SK-MEL-5 (cell line): ENCODE data around the gene RABL3. TPM values are rescaled to one million over a fixed set of nuclear protein-coding genes. Genes with fewer than 3 reads are reported as not detected.
"Not testable (repeated sequence)": the region's sequence is repeated elsewhere in the genome, so short reads cannot be mapped to it uniquely, and the experiment has no call there.

Experiments
- DNase-seq: peaks from one replicate; pipeline ENCODE4 v3.0.0-alpha.2; 2016; ENCODE audit warnings: low read depth, low spot score
- in situ Hi-C: cut with HindIII; loops from 2 replicates; pipeline ENCODE4 v1.10.0; 2016; ENCODE audit warnings: low sequenced_read_pairs, high pct_unique_total_duplicates, low pct_unique_long_range_greater_than_20kb
- total RNA-seq: library from RNA; depleted of rRNA; stranded (reverse); fragments of >200 nt; shearing (Covaris generic); gene quantifications from 2 replicates; pipeline ENCODE4 v1.2.3, GENCODE V29; 2014

The RABL3 gene
- total RNA-seq, 1 experiment from 2014 or later: 8.6 TPM

DNA sequence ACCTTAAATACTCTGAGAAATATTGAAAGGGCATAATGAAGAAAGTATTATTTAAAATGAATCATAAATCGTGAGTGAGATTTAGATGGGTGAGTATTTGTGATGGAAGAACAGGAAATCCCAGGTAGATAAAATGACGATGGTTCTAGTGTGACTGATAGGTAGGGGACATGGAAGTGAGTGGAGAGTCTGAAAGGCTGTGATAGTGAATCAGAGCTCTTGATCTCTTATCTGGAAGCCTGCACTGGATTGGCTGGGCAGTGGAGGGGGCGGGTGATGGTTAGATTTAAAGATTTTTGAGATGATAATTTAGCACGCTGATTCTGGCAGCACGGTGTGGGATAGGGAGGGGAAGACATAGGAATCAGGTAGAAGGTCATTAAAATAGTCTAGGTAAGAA is 80.4 kb downstream of the RABL3 start:
- in situ Hi-C loops: no loop called here
- no peak for DNase-seq

DNA sequence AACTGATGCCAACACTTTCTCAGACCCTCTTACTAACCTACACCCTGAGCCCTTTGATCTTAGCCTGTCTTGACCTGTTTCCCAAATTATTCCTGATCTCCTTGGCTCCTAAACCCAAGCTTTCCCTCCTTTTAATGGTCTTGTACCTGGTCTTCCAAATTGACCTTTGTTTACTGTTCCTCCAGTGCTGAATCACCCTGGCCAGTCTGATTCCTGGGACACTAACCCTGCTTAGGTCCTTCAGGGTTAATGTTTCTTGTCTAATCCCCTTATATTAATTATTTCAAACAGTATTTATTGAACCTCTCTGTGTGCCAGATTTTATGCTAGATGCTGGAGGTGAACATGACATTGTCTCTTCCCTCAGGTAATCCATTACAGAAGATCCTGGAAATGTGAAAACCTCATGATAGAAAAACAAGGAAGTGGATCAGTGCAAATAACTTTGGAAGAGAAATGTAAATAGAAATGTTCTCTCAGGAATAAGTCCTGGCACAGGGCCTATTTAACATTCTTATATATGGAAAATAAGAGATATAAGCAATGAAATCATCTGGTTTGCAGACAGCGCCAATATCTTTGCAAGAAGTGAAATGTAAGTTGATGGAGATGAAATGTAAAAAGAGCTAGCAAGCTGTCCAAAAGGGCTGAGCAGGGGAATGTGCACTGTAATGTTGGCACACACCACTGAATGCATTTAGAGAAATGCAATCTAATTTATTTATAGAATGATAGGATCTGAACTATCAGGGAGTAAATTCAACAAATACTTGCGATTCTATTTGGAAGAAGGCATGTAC is 81.0 kb downstream of the RABL3 start:
- DNase-seq: no peak
- in situ Hi-C loops: no loop called here

DNA sequence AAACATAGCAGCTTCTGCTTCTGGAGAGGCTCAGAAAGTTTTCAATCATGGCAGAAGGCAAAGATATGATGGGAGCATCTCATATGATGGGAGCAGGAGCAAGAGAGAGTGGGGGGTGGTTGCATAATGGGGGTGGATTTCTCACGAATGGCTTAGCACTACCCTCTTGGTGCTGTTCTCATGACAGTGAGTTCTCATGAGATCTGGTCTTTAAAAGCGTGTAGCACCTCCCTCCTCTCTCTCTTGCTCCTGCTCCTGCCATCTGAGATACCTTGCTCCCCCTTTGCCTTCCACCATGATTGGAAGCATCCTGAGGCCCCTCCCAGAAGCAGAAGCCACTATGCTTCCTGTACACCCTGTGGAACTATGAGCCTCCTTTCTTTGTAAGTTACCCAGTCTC is 82.5 kb downstream of the RABL3 start:
- no peak for DNase-seq
- in situ Hi-C loops: no loop called here

DNA sequence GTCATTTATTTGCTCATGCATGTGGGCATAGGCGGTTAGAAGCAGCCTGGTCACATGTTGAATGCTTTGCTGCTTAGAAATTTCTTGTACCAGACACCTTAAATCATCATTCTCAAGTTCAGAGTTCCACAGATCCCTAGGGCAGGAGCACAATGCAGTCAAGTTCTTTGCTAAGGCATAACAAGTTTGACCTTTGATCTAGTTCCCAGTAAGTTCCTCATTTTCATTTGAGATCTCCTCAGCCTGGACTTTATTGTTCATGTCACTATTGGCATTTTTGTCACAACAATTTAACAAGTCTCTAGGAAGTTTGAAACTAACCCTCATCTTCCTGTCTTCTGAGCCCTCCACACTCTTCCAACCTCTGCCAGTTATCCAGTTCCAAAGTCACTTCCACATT is 83.0 kb downstream of the RABL3 start:
- in situ Hi-C loops: no loop called here
- DNase-seq: no peak

DNA sequence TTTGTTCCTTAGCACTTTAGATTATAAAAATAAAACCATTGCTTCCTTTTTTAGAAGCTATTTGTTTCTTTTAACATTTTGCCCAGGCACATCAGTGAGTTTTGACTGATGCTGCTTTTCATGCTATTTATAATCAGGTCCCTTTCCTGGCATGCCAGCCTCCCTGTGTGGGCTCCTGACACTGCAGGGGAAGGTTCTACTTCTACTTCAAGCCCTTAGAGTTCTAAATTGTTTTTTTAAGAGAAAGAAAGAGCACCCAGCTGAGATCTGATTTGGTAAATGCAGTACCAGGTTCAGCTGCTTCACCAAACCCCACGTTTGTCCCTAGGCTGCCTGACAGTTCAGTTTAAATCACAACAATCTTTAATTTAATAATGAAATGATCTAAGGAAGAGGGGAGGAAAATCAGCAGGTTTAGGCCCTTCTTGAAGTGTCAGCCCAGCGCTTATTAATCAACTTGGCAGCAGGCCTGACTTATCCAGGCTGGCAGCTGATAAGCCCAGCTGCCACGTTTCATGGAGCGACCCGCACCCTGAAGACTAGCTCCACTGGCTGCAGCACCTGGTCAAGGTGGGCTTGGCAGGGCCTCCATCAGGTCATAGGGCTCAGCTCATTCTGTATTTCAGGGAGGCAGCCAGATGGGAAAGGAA is 89.3 kb downstream of the RABL3 start:
- DNase-seq: no peak
- in situ Hi-C loops: no loop called here

DNA sequence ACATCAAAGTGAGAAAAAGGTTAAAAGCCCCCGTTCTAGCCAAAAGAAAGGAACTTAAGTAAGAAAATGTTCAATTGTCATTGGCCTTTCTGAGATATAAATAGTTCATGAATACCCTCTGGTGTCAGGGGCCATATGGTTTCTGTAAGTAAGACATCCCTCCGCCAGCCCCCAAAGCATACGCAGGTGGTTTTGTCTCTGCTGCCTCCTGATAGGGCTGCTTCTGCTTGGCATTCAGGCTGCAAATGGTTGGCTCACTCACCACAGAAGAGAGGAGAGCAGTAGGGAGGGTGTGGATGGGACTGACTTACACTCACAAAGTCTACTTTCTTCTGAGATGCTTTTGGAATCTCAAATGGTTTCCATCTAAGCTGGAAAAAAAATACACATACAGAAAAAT is 90.0 kb downstream of the RABL3 start:
- in situ Hi-C loops: no loop called here
- DNase-seq: no peak

DNA sequence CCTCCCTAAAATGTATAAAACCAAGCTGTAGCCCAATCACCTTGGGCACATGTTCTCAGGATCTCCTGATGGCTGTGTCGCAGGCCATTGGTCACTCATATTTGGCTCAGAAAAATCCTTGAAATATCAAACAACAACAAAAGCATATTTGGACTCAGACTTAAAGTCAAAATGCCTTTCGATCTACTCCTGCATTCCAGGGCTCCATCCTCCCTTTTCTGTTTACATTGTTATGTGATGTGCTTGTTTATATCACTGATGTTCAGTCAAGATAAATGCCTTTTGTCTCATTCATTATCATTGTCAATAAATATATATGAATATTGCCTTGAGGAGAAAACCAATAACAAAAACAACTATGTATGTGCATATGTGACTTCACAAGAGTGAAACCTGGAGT is 92.0 kb downstream of the RABL3 start:
- in situ Hi-C loops: no loop called here
- DNase-seq: no peak

DNA sequence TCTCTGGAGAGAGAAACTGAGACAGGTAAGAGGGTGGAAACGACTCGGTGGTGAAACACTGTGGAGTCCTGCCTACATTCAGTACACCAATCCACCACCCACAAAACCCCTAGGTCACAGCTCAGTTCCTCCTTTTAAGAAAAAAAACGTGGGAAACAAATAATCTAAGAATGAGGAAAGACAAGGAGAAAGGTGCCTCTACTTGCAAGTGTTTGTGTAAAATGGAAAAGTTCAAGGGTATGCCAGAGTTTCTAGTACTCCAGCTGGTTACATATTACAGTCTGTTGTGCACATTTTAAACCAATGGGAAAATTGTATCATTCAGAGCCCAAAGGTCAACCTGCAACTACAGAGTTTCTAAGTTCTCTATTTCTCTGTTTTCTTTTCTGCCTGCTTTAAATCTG is 92.5 kb downstream of the RABL3 start:
- in situ Hi-C loops: no loop called here
- DNase-seq: no peak

DNA sequence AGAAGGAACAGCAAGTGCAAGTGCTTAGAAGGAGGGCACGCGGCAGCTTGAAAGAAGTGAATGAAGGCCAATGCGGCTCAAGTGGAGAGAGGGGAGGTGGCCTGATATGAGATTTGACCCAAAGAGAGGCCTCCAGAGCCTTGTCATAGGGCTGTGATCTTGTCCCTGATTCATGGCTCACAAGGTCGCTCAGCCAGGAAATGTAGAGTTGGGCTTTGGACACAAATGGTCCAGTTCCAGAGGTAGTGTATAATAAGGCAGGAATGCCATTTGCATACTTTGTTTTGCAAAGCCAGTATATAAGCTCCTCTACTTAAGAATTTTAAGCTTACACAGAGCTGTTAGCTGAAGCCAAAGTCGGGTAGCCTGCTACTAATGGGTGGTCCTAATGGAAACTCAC is 94.0 kb downstream of the RABL3 start:
- in situ Hi-C loops: no loop called here
- DNase-seq: no peak

DNA sequence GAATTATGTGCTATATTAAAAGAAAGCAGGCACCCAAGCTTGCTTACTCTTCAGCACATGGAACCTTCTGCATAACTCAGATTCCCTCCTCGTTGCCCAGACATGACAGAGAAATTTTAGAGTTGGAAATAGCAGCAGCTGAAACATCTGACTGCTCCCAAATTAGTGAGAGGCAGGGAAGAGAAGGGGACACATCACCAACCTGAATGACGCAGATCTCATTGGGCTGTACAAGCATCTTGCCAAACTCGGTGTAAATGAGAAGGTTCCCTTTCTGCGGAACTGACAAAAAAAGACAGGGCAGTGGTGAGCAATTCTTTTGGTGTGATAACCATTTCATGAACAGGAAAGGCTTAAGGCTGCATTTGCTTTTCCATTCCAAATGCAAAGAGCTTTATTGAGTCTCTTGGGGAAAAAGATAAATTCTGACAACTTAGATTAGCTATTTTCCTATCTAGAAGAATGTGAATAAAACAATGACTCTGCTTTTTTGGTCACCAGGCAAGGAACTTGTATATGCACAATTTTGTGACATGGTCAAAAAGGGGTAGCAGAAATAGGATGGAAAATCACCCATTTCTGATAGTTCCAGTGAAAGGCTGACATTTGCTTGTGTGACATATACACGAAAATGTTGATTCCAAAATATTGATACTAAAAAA is 95.4 kb downstream of the RABL3 start:
- DNase-seq: no peak

DNA sequence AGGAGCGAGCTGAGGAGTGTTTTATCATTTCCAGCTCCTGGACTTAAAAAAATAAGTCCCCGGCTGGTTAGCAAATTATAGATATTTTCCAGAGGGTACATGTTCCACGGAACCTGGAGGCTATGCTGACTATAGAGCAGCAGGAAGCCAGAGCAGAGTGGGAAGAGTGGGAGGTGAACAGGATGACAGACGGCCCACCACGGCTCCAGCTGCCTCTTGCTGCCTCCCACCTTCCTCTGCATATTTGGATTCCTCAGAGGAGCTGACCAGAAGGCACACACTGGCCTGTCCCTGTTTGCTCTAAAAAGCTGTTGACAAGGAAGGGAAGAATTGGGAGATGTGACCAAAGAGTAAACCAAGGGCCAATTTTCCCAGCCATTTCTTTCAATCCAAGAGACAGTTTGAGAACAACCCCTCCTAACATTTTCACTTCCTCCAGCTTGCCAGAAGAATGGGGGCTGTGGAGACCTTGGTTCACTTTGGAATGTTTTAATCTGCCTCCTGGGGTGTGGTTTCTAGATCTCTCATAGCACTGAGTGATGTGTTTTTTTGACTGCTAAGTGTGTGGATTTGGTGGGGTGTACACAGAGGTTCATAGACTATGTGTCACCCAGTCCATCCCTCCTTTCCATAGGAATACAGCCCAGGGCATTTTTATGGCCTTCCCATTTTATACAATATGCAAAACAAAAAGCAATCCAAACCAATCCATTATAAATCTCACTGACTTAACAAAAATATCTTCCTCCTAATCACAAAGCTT is 97.1 kb downstream of the RABL3 start:
- in situ Hi-C loops: no loop called here
- no peak for DNase-seq

More for the DNA sequence above, 95.4 kb downstream of the RABL3 start:
- in situ Hi-C loops: no loop called here

DNA sequence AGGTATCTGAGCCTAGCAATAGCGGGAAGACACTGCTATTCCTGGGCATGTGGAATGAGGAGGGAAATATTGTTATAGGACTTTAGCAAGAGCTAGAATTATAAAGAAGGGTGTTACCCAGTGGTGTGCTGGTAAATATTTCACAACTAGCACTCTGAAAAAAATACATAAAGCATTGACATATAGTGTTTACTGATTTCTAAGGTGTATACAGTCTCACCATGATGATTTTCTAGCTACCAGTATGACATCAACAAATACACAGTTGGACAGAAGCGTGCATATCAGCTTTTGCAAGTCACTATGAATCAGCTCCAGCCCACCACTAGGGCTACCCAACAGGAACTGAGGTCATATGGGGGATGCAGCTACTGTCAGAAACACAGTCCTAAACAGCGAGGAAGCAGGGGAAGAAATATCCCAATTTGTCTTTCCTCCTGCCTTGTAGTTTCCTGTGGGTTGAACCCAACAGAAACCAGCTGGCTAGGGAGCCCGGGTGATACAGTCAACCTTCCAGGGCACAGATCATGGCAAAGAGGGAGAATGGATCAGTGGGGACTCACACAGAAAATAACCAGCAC is 99.9 kb downstream of the RABL3 start:
- in situ Hi-C loops: no loop called here
- no peak for DNase-seq

DNA sequence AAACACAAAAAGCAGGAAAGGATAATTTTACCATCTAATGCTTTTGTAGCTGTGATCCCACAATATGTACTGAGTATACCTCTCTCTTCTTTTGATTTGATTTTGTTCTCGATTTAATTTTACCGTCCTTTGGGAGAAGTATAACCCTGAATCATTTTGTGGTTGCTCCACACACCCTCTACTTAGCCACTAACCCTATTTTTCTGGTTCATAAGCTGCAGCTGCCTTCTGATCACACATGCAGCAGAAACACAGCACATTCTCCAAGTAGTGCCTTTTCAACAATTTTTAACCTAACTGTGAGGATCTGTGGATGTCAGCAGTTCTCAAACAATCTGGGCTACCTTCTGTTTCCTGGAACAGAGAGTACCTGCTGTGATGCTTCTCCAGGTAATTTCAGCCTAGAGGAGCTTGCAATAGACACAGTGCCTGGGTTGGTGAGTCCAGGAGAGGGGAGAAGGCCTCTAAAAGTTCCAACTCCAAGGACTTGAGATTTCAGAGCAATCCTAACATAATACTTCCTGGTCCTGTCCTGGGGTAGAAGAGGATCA is 100.5 kb downstream of the RABL3 start:
- in situ Hi-C loops: no loop called here

DNA sequence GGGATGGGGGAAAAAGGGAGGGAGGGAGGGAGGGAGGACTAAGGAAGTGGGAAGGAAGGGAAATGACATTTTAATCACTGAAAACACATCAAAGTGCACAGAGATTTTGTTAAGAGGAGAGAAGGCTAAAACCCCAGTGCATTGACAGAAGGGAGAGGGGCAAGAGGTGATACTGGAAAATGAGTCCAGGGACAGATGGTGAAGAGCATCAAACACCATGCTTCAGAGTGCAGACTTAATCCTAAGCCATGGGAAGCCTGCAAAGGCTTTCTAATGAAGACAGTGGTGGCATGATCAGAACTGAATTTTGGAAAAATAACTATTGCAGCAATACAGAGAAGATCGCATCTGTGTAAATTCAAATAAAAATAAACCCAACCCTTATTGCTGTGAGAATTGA is 102.1 kb downstream of the RABL3 start:
- DNase-seq: no peak

More for the DNA sequence above, 100.5 kb downstream of the RABL3 start:
- no peak for DNase-seq

DNA sequence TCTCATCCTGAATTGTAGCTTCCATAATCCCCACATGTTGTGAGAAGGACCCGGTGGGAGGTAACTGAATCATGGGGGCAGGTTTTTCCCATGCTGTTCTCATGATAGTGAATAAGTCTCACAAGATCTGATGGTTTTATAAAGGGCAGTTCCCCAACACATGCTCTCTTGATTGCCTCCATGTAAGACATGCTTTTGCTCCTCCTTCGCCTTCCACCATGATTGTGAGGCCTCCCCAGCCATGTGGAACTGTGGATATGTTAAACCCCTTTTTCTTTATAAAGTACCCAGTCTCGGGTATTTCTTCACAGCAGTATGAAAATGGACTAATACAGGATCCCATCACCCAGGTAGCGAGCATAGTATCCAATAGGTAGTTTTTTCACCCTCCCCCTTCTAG is 103.5 kb downstream of the RABL3 start:
- in situ Hi-C loops: not testable (repeated sequence)

More for the DNA sequence above, 102.1 kb downstream of the RABL3 start:
- in situ Hi-C loops: no loop called here

DNA sequence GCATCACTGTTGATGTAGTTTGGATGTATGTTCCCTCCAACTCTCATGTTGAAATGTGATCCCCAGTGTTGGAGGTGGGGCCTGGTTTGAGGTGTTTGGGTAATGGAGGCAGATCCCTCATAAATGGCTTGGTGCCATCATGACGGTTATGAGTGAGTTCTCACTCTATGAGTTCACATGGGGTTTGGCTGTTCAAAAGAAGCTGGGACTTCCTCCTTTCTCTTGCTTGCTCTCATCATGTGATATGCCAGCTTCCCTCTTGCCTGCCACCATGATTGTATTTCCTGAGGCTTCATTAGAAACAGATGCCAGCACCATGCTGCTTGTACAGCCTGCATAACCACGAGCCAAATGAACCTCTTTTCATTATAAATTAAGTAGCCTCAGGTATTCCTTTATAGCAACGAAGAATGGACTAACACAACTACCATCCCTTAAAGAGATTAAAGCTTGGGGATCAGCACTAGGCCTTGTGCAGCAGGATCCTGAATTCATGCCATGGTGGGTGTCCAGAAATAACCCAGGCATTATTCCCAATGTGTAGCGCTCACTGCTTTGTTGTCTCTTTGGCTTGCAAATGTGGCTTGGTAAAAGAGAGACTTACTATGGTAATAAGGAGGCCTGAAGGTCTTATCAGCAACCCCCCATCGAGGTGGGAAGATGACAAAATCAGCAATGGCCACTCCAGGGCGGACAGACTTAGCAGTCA is 104.3 kb downstream of the RABL3 start:
- DNase-seq: no peak
- in situ Hi-C loops: no loop called here

More for the DNA sequence above, 103.5 kb downstream of the RABL3 start:
- DNase-seq: not testable (repeated sequence)
